Astrocyte of the spinal cord (primary cell): ENCODE data around the gene BSN.
A peak's percentile ranks its signal among the peaks of the same experiment; 100 is the strongest.

Experiments used
- DNase-seq: peaks from one replicate; pipeline ENCODE4 v3.0.0; 2011; ENCODE audit warnings: low read depth, low spot score
- H3K4me3 ChIP-seq: 2 replicates; pipeline ENCODE4 v1.5.1; 2011; ENCODE audit warnings: low read depth, mild to moderate bottlenecking, low read length, moderate library complexity
- in situ Hi-C: cut with HindIII; loops from 2 replicates; pipeline ENCODE4 v1.10.0; 2017; ENCODE audit warnings: low sequenced_read_pairs
- TF ChIP-seq, protein P1 (sequence below): IDR thresholded peaks from 2 replicates; pipeline ENCODE4 v1.5.1; 2012; ENCODE audit warnings: low read depth, mild to moderate bottlenecking, low read length, inconsistent platforms

BSN gene

DNA sequence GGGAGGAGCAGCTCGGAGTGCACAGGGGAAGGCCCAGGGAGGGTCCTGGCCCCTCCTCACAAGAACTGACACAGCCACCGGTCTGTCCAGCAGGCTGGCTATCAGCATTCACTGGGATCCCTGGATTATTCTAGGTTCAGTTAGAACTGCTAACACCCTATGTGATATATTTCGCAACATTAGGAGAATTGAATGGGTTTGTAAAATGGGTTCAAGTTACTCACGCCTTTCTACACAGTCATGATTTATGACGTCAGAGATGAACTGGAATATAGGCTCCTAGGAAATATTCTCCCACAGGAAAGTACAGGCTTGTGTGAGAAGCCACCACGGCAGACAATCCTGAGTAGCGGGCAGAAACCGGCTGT, 969 bp upstream of the BSN start:
- peak overlapping the region; percentile 71 for H3K4me3 ChIP-seq
- in situ Hi-C loops, result no loop called here
- TF ChIP-seq, protein P1, sequence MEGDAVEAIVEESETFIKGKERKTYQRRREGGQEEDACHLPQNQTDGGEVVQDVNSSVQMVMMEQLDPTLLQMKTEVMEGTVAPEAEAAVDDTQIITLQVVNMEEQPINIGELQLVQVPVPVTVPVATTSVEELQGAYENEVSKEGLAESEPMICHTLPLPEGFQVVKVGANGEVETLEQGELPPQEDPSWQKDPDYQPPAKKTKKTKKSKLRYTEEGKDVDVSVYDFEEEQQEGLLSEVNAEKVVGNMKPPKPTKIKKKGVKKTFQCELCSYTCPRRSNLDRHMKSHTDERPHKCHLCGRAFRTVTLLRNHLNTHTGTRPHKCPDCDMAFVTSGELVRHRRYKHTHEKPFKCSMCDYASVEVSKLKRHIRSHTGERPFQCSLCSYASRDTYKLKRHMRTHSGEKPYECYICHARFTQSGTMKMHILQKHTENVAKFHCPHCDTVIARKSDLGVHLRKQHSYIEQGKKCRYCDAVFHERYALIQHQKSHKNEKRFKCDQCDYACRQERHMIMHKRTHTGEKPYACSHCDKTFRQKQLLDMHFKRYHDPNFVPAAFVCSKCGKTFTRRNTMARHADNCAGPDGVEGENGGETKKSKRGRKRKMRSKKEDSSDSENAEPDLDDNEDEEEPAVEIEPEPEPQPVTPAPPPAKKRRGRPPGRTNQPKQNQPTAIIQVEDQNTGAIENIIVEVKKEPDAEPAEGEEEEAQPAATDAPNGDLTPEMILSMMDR, result no peak
- DNase-seq, result no peak

DNA sequence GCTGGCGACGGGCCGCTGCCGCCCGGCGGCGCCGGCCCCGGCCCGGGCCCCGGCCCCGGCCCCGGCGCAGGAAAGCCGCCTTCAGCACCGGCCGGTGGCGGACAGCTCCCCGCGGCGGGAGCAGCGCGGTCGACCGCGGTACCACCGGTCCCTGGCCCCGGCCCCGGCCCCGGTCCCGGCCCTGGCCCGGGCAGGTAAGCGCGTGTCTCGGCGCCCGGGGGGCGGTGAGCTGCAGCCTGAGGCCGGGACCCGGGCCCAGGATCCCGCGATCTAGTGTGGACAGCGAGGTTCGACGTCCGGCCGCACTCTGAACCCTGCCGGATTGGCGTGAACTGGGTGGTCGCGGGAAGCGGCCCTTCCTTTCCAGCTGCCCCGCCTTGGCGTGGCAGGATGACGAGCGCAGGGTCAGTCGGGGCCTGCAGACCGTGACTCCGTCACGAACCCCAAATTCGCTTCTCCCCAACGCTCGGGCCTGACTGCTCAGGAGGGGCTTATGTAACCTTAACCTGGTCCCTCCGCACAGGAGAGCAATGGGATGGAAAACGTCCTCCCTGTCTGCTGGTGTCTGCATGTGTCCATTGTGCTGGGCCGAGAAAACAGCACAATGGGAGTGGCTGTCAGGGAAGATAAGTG, 472 bp downstream of the BSN start:
- in situ Hi-C loops, result no loop called here
- peak; percentile 25 for DNase-seq
- H3K4me3 ChIP-seq, result peak overlapping the region; percentile 21
- TF ChIP-seq, protein P1, result no peak

DNA sequence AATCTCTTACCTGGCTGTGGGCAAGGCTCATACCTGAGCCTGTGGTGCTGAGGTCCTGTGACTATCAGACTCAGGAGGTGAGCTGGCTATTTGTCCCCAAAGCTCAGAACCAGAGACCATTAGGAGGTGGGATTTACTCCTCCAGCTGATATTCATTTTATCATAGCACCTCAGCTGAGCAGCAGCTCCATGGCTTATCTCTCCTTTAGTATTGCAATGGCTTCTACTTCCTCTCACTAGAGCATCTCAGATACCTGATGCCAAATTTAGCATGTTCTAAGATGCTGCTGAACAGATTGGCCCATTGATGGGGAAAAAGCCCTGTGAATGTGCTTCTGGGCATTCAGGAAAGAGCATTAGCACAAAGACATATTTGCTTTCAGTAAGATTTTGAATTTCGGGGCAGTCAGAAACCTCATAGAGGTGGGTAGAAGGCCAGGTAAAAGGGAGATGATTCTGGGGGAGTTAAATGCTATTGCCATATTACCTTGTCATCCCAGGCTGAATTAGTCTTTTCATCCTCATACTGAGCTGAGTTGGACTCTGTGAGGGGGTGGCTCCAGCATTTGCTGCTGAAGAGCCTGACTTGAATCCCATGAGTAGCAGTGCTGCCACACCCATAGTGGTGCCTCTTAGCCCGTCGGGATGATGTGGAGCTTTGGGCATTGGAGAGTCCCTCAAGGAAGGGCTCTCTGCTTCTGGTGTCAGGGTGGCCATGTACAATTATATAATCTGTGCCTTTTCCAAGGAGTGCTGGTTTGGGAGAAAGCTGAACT, 2.4 kb downstream of the BSN start:
- in situ Hi-C loops, result no loop called here
- no peak overlapping the region for H3K4me3 ChIP-seq
- TF ChIP-seq, protein P1, result no peak
- DNase-seq, result no peak

DNA sequence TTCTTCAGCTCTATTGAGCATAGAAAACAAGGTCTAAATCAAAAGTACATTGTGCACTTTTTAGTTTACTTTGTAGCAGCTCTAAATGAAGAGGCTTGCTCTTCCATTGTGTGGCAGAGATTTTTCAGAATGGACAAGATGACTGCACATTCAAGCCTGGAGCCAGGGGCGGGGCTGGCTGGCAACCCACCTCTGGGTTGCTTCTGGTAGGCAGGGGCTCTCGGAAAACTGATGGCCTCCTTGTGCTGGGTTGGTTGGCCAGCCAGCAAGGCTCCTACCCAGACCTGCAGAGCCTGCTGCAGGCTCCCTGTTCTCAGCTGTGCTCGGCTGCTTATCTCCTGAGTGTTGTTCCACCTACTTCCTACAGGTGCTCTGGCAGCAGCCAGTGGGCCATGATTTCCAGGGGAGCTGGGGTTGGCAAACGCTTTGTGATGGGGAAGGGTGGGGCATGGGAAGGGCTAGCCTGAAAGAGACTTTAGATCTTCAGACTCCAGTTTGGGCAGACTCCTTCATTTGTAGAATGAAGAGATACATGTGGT, 8.8 kb downstream of the BSN start:
- TF ChIP-seq, protein P1, result no peak
- no peak overlapping the region for H3K4me3 ChIP-seq
- no peak for DNase-seq
- in situ Hi-C loops, result no loop called here

DNA sequence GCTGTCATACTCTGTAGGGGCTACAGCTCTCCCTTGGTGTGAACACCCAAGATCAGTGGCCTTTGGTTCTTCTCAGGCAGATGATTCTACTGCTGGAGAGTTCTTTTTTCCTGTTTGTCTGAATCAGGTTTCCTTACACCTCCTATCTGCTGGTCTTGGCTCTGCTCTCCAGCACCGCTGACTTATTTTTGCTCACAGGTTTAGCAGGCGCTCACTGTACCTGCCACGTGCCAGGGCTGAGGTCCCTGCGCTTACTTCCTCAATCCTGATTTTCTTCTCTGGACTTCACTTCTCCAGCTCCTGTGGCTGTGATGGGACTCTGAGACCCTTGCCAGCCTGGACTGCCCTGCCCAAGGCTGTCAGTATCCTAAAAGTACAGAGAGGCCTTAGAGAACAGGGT, 9.5 kb downstream of the BSN start:
- in situ Hi-C loops, result no loop called here
- TF ChIP-seq, protein P1, result no peak
- no peak for DNase-seq
- no peak overlapping the region for H3K4me3 ChIP-seq

DNA sequence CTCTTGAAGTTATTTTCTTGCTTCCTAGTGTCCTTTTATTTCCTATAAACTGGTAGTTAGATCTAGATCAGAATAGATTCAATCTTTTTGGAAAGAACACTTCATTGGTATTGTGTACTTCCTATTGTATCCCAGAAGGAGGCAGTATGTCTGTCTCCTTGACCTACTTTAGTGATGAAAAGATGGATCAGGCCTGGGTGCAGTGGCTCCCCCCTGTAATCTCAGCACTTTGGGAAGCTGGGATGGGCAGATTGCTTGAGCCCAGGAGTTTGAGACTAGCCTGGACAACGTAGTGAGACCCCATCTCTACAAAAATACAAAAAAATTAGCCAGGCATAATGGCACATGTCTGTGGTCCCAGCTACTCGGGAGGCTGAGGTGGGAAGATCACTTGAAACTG, 12.0 kb downstream of the BSN start:
- DNase-seq, result no peak
- TF ChIP-seq, protein P1, result peak; percentile 36
- H3K4me3 ChIP-seq, result no peak overlapping the region
- in situ Hi-C loops, result no loop called here
